Measurements from ENCODE around the gene PTK6. TPM values are rescaled to one million over a fixed set of nuclear protein-coding genes. Genes with fewer than 3 reads are reported as not detected.

PTK6 gene
- total and polyA plus RNA-seq, 2 of the 13 experiments (the other 11 are each of a cell fraction or from before 2014, with no cell fraction given), result 0.08 TPM; not detected in 1

DNA sequence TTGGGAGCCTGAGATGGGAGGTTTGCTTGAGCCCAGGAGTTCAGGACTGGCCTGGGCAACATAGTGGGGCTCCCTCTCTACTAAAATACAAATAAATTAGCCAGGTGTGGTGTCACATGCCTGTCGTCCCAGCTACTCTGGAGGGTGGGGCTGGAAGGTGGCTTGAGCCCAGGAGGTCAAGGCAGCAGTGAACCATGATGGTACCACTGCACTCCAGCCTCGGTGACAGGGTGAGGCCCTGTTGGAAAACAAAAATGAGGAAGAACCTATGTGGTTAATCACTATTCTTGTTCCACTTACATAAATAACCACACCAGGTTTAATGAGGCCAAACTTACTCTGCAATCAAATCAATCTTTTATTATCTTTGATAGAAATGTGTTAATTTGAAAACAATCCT is 11.2 kb downstream of the PTK6 start:
- Histone ChIP-seq H3K4me2 (ENCODE audit: low read depth, low read length) (no peak overlapping the region), H3K9me3 (ENCODE audit: low read length) (no peaks in the 10 kb centered on the region), H3K4me1 (ENCODE audit: insufficient read depth, low read length) (peaks cover 9% of the 10 kb centered on the region), H3K79me2 (ENCODE audit: insufficient read depth, low read length) (no peaks in the 10 kb centered on the region), H4K20me1 (ENCODE audit: insufficient read depth, low read length) (peaks cover 6% of the 10 kb centered on the region; the same call in 1 of the 2 replicates), H3K27ac (ENCODE audit: extremely low read length, insufficient read depth, low read length) (no peak overlapping the region), H3K9ac (ENCODE audit: insufficient read depth, low read depth, low read length) (no peak overlapping the region), H3K27me3 (ENCODE audit: control insufficient read depth in 1 of 2, insufficient read depth in 2 of 2, low read length in 2 of 2) (peaks cover 13 to 46% of the 10 kb centered on the region in 2 experiments; a peak in 4 of 5 replicates), H2AFZ (ENCODE audit: low read length) (no peak overlapping the region), H3K36me3 (replicated peaks in 1 of 2; ENCODE audit: control insufficient read depth in 1 of 2, insufficient read depth in 2 of 2, low read length in 2 of 2) (no peaks in the 10 kb centered on the region), H3K4me3 (replicated peaks in 1 of 3; ENCODE audit: insufficient read depth in 1 of 3, low read depth in 2 of 3, low read length in 3 of 3) (no peak overlapping the region)
- BruUV-seq (replicated peaks), result no TSS peak
- FAIRE-seq (no peak), DNase-seq (ENCODE audit: low spot score) (no peak), ATAC-seq (no peak)
- POLR2A ChIA-PET, result no interaction called here
- CTCF ChIA-PET (ENCODE audit: low intra/inter-chr PET ratio, low total read pairs), result no interaction called here
- 17% methylated on average over 2 of the region's 2 CpGs for WGBS (ENCODE audit: low lambda C conversion rate)
- TF ChIP-seq ZNF839 (CRISPR knock-in tag; IDR thresholded peaks at IDR 0.05; ENCODE audit: borderline replicate concordance) (no peak), CAMTA2 (CRISPR knock-in tag; IDR thresholded peaks at IDR 0.05; ENCODE audit: borderline replicate concordance) (0 out of 2 replicates have a peak, but pooled peaks have one; percentile 28), MED1 (CRISPR knock-in tag; IDR thresholded peaks at IDR 0.05) (no peak), TGIF2 (CRISPR knock-in tag; IDR thresholded peaks at IDR 0.05) (no peak), GTF3A (CRISPR knock-in tag; conservative IDR thresholded peaks at IDR 0.05) (no peak), ZFP36L2 (CRISPR knock-in tag; IDR thresholded peaks at IDR 0.05) (no peak)
- in situ Hi-C loops (cut with HindIII; ENCODE audit: extremely low pct_ligation_motif_present, low pct_unique_long_range_greater_than_20kb), result no loop called here
- intact Hi-C loops (cut with micrococcal nuclease; ENCODE audit: unreplicated experiment), result no loop called here

GRCh38 chr20:63525185-63525584 is 12.0 kb downstream of the PTK6 start:
- no peak overlapping the region for H3K9ac ChIP-seq (ENCODE audit: insufficient read depth, low read depth, low read length)

More at GRCh38 chr20:63525185-63525584, 12.0 kb downstream of the PTK6 start:
- Histone ChIP-seq H3K27me3 (ENCODE audit: control insufficient read depth in 1 of 2, insufficient read depth in 2 of 2, low read length in 2 of 2) (peaks cover 9 to 39% of the 10 kb centered on the region in 2 experiments; a peak in 4 of 5 replicates), H3K9me3 (ENCODE audit: low read length) (no peaks in the 10 kb centered on the region), H3K79me2 (ENCODE audit: insufficient read depth, low read length) (no peaks in the 10 kb centered on the region), H3K4me3 (replicated peaks in 1 of 3; ENCODE audit: insufficient read depth in 1 of 3, low read depth in 2 of 3, low read length in 3 of 3) (no peak overlapping the region), H3K4me1 (ENCODE audit: insufficient read depth, low read length) (peaks cover 4% of the 10 kb centered on the region; the same call in 1 of the 2 replicates), H4K20me1 (ENCODE audit: insufficient read depth, low read length) (peaks cover 6% of the 10 kb centered on the region; the same call in 1 of the 2 replicates), H2AFZ (ENCODE audit: low read length) (no peak overlapping the region), H3K27ac (ENCODE audit: extremely low read length, insufficient read depth, low read length) (no peak overlapping the region), H3K36me3 (replicated peaks in 1 of 2; ENCODE audit: control insufficient read depth in 1 of 2, insufficient read depth in 2 of 2, low read length in 2 of 2) (no peaks in the 10 kb centered on the region), H3K4me2 (ENCODE audit: low read depth, low read length) (no peak overlapping the region)
- 65% methylated on average over 3 of the region's 3 CpGs for WGBS (ENCODE audit: low lambda C conversion rate)
- CTCF ChIA-PET (ENCODE audit: low intra/inter-chr PET ratio, low total read pairs), result no interaction called here
- DNase-seq (ENCODE audit: low spot score), result no peak
- POLR2A ChIA-PET, result no interaction called here
- no peak for FAIRE-seq
- BruUV-seq (replicated peaks), result no TSS peak
- TF ChIP-seq MTF1 (CRISPR knock-in tag; IDR thresholded peaks at IDR 0.05) (no peak), NFE2 (CRISPR knock-in tag; IDR thresholded peaks at IDR 0.05) (no peak), ZBTB20 (CRISPR knock-in tag; IDR thresholded peaks at IDR 0.05; ENCODE audit: borderline replicate concordance, low read depth) (no peak), ZEB1 (IDR thresholded peaks at IDR 0.05; ENCODE audit: insufficient replicate concordance, low read depth) (no peak), HNRNPH1 (optimal IDR thresholded peaks at IDR 0.05; ENCODE audit: low read depth, low read length) (no peak), ZNF589 (CRISPR knock-in tag; conservative IDR thresholded peaks at IDR 0.05) (no peak), ZFAT (CRISPR knock-in tag; conservative IDR thresholded peaks at IDR 0.05) (no peak), SP140L (CRISPR knock-in tag; IDR thresholded peaks at IDR 0.05; ENCODE audit: borderline replicate concordance) (no peak), ZNF362 (CRISPR knock-in tag; IDR thresholded peaks at IDR 0.05; ENCODE audit: borderline replicate concordance) (no peak), NR1H2 (CRISPR knock-in tag; IDR thresholded peaks at IDR 0.05; ENCODE audit: borderline replicate concordance, low read depth) (no peak), ZNF329 (CRISPR knock-in tag; IDR thresholded peaks at IDR 0.05; ENCODE audit: low read depth) (no peak), ZFP62 (CRISPR knock-in tag; IDR thresholded peaks at IDR 0.05) (no peak), TFAP4 (IDR thresholded peaks at IDR 0.05; ENCODE audit: borderline replicate concordance, low read depth) (no peak), MED13 (CRISPR knock-in tag; IDR thresholded peaks at IDR 0.05) (no peak)
- intact Hi-C loops (cut with micrococcal nuclease; ENCODE audit: unreplicated experiment), result no loop called here
- ATAC-seq, result no peak
- in situ Hi-C loops (cut with HindIII; ENCODE audit: extremely low pct_ligation_motif_present, low pct_unique_long_range_greater_than_20kb), result no loop called here

Data from HepG2 (cell line).